ENCODE measurements around the gene PCDHGB1.
"Not testable (repeated sequence)": the region's sequence is repeated elsewhere in the genome, so short reads cannot be mapped to it uniquely, and the experiment has no call there.

PCDHGB1 gene

GRCh38 chr5:141371572-141372475 is 21.9 kb downstream of the PCDHGB1 start:
- no peak overlapping the region for H3K4me3 ChIP-seq (ENCODE audit: low read depth, low read length)
- in situ Hi-C loops (cut with HindIII; ENCODE audit: low sequenced_read_pairs) = no loop called here
- no peak for DNase-seq (ENCODE audit: low read depth)
- no peak for TF ChIP-seq CTCF (IDR thresholded peaks at IDR 0.05; ENCODE audit: low read depth, low read length, missing control alignments)

GRCh38 chr5:141373673-141374317 is 23.9 kb downstream of the PCDHGB1 start, which contains the start of gene PCDHGA6:
TSS of gene PCDHGA6 (plus strand) at chr5:141373891. CDS start at chr5:141374084, 193 bp downstream.
- in situ Hi-C loops (cut with HindIII; ENCODE audit: low sequenced_read_pairs) = no loop called here
- TF ChIP-seq CTCF (IDR thresholded peaks at IDR 0.05; ENCODE audit: low read depth, low read length, missing control alignments) = peak; percentile 46
- DNase-seq (ENCODE audit: low read depth) = no peak
- H3K4me3 ChIP-seq (ENCODE audit: low read depth, low read length) = peak within 1 kb of the TSS; percentile 33

GRCh38 chr5:141374627-141375026 is 24.7 kb downstream of the PCDHGB1 start:
- no peak for DNase-seq (ENCODE audit: low read depth)
- no peak for TF ChIP-seq CTCF (IDR thresholded peaks at IDR 0.05; ENCODE audit: low read depth, low read length, missing control alignments)
- in situ Hi-C loops (cut with HindIII; ENCODE audit: low sequenced_read_pairs) = no loop called here
- no peak overlapping the region for H3K4me3 ChIP-seq (ENCODE audit: low read depth, low read length)

- in situ Hi-C loops (cut with HindIII; ENCODE audit: low sequenced_read_pairs); DNase-seq (ENCODE audit: low read depth): not testable (repeated sequence)
Measured at GRCh38 chr5:141375444-141376155, 25.7 kb downstream of the PCDHGB1 start.

GRCh38 chr5:141382469-141383294 is 32.8 kb downstream of the PCDHGB1 start, which contains the start of gene PCDHGA7:
TSS of gene PCDHGA7 (plus strand) at chr5:141382742. CDS start at chr5:141382900, 158 bp downstream.
- H3K4me3 ChIP-seq (ENCODE audit: low read depth, low read length) = peak within 1 kb of the TSS; percentile 43
- in situ Hi-C loops (cut with HindIII; ENCODE audit: low sequenced_read_pairs) = no loop called here
- no peak for DNase-seq (ENCODE audit: low read depth)
- peak; percentile 47 for TF ChIP-seq CTCF (IDR thresholded peaks at IDR 0.05; ENCODE audit: low read depth, low read length, missing control alignments)

More at GRCh38 chr5:141375444-141376155, 25.7 kb downstream of the PCDHGB1 start:
- not testable (repeated sequence) for H3K4me3 ChIP-seq (ENCODE audit: low read depth, low read length)

- peak overlapping the region; percentile 43 for H3K4me3 ChIP-seq (ENCODE audit: low read depth, low read length)
- in situ Hi-C loops (cut with HindIII; ENCODE audit: low sequenced_read_pairs) = no loop called here
- no peak for TF ChIP-seq CTCF (IDR thresholded peaks at IDR 0.05; ENCODE audit: low read depth, low read length, missing control alignments)
- no peak for DNase-seq (ENCODE audit: low read depth)
Measured at GRCh38 chr5:141383345-141383744, 33.4 kb downstream of the PCDHGB1 start.
